Measurements from ENCODE around the gene APEX2.
"Not testable (repeated sequence)": the region's sequence is repeated elsewhere in the genome, so short reads cannot be mapped to it uniquely, and the experiment has no call there.

The APEX2 gene, protein sequence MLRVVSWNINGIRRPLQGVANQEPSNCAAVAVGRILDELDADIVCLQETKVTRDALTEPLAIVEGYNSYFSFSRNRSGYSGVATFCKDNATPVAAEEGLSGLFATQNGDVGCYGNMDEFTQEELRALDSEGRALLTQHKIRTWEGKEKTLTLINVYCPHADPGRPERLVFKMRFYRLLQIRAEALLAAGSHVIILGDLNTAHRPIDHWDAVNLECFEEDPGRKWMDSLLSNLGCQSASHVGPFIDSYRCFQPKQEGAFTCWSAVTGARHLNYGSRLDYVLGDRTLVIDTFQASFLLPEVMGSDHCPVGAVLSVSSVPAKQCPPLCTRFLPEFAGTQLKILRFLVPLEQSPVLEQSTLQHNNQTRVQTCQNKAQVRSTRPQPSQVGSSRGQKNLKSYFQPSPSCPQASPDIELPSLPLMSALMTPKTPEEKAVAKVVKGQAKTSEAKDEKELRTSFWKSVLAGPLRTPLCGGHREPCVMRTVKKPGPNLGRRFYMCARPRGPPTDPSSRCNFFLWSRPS

DNA sequence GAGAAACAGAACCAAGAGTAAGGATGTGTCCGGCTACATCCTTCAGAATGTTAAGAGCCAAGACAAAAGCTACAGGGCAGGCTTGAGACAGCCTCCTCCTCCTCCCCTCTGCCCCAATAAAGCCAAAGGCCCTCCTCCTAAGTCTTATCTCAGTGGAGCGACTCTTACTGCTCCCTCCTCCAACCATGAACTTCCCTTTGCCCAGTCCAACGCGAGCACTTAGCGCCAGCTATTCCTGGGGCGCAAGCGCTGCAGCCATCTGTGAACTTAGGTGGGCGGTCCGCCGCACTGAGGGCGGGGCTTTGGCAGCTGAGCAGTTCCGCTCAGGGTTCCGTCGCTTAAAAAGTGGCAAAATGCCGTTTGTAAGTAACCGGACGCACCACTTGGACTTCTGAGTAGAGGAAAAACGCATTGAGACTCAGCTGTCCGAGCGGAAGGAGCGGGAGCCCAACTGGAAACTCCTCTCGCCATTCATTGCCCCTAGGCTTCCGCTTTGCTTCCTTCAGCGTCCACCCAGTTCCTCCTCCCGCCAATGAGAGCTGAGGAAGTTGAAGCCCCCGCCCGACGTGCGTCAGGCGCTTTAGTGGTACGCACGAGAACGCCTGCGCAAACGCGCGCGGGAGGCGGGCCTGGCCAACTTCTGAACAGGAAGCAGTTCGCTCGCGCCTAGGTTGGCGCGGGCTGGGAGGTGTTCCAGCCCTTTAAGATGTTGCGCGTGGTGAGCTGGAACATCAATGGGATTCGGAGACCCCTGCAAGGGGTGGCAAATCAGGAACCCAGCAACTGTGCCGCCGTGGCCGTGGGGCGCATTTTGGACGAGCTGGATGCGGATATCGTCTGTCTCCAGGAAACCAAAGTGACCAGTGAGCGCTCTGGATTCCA, at the start of gene APEX2:
TSS of gene APEX2 (plus strand) at position 647 of the 882 bp plus-strand sequence. CDS start at position 707, 60 bp downstream.
- DNase-seq: peak; percentile 95

DNA sequence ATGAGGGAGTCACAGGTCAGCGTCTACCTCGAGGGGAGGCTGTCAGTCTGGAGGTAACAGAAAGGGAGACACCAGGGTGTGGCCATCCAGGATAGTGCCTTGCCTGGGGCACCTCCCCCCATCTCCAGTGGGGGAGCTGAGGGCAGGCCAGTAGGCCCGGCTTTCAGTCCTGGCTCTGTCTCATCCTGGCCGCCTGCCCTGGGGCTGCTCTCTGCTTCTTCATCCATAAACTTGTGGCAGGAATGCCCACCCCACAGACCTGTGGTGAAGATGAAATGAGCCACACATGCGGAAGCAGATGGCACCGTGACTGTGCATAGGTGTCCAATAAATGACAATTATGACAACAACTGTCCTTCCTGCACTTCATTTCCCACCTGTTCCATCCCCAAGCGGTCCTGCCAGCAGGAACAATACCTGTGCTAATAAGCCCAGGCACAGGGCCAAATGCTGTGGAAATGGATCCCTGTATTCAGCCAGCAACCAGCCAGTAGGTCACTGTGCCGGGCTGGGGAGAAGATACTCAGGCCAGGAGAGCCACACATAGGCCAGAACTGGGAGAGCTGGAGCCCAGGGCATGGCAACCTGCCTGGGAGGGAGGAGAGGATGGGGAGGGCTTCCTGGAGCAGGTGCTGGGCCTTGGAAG, 49.3 kb upstream of the APEX2 start:
- no peak for DNase-seq

DNA sequence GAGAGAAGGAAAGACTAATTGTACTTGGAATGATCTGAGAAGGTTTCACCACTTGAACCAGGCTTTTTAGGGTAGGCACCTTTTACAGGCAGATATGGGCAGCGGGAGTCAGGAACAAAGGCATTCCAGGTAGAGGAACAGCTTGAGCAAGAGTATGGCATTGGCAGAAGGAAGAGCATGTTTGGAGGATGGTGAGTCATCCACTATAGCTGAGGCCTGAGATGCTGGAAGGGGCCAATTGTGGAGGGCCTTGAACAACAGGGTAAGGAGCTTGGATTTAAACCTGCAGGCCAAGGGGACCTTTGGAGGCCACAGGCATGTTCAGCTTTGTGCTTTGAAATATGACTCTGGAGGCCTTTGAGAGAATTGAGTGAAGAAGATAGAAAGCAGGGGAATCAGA, 38.4 kb upstream of the APEX2 start:
- DNase-seq: no peak

DNA sequence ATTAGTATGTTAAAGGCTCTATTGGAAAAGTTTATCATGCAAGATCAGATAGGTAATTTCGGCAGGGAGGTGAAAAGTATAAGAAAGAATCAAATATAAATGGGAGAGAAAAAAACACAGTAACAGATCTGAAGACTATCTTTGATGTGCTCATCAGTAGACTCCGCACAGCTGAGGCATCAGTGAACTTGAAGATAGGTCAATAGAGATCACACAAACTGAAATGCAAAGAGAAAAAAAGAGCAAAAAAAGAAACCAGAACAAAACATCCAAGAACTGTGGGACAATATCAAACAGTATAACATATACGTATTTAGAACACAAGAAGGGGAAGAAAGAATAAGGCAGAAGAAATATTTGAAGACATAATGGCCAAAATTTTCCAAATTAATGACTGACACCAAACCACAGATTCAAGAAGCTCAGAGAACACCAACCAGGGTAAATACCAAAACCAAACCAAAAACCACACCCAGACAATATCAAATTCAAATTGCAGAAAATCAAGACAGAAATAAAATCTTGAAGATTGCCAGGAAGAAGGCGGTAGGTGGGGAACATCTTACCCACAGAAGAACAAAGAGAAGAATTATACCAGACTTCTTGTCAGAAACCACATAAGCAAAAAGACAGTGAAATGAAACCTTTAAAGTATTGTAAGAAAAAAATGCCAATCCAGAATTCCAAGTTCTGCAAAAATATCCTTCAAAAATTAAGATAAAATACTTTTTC, 35.2 kb upstream of the APEX2 start:
- no peak for DNase-seq

DNA sequence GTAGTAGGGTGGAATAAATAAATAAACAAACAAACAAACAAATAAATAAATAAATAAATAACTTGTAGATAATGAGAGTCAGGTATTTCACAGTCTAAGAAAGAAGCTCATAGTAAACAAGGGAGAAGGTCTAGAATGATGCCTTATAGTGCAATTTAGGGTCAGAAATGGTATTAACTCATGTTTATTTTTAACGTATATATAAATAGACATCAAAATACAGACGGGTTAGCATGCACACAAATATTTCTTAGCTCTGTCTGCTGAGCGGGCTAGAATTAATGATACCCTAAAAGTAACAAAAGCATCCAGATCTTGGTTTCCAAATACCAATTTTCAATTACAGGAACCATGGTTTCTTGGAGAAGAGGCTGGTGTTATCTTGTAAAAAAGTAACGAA, 22.8 kb upstream of the APEX2 start:
- no peak for DNase-seq

DNA sequence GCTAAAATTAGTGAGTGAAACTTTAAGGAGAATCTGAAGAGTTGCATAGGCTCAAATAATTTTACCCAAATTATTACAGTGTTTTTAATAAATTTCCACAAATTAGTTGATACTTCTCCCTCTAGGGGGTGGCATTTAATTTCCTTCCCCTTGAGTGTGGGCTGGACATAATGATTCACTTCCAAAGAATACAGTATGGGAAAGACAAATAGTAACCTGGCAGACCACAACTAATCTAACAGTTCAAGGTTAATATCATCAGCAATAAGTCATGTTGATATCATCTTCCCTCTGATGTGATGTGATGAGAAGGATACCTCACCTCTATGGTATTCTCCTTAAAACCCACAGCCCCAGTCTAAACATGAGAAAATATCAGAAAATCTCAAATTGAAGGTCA, 21.7 kb upstream of the APEX2 start:
- DNase-seq: no peak

DNA sequence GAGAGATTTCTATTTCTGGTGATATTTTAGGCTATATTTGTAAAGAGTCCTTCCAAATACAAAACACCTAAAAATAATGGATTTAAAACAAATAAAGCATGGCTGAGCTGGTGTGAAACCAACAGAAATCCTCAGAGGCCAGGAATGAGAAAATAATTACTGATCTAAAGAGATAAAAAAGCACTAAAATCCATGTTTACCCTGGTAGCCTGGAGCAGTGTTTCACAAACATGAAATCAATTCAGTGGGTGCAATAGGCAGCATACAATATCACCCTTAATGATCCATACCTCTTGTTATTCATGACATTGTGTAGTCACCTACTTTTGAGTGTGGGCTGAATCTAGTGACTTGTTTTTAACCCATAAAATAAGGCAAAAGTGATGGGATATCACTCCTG, 20.7 kb upstream of the APEX2 start:
- DNase-seq: no peak

DNA sequence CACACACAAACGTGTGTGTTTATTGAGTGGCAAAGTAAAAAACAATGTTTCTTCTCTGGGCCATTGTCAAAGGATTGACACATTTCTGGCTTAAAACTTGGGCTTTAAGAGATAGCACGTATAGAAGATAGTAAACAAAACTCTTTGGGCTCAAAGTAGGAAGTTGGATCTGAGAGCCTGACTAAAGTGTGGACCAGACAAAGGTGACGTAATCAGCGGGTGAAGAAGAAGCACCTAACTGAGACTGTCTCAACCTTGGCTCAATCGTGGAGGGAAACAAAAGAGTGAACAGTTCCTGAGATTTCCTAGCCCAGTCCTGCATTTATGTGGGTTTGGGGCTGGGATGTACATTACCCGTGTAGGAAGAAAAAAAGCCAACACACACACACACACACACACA, 19.8 kb upstream of the APEX2 start:
- DNase-seq: no peak

DNA sequence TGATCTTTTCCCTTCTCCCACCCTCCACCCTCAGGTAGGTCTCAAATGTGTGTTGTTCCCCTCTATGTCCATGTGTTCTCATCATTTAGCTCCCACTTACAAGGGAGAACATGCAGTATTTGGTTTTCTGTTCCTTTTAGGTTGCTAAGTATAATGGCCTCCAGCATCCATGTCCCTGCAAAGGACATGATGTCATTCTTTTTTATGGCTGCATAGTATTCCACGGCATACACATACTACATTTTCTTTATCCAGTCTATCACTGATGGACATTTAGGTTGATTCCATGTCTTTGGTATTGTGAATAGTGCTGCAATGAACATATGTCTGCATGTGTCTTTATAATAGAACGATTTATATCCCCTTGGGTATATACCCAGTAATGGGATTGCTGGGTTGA, 16.9 kb upstream of the APEX2 start:
- not testable (repeated sequence) for DNase-seq

DNA sequence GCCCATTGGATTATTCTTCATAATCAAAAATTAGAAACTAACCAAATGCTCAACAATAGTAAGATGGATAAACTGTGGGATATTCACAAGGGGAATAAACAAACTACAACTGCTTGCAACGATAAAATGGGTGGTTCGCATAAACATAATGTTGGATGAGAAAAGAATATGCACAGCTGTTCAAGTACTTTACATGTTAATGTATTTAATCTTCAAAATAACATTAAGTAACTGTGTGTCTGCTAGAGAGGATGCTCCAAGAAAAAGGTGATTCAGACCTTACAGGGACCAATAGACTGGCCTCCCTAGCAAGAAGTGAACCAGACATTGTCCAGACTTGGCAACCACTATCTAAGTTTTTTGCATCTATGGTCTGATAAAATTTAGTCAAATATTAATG, 8.5 kb upstream of the APEX2 start:
- DNase-seq: no peak

DNA sequence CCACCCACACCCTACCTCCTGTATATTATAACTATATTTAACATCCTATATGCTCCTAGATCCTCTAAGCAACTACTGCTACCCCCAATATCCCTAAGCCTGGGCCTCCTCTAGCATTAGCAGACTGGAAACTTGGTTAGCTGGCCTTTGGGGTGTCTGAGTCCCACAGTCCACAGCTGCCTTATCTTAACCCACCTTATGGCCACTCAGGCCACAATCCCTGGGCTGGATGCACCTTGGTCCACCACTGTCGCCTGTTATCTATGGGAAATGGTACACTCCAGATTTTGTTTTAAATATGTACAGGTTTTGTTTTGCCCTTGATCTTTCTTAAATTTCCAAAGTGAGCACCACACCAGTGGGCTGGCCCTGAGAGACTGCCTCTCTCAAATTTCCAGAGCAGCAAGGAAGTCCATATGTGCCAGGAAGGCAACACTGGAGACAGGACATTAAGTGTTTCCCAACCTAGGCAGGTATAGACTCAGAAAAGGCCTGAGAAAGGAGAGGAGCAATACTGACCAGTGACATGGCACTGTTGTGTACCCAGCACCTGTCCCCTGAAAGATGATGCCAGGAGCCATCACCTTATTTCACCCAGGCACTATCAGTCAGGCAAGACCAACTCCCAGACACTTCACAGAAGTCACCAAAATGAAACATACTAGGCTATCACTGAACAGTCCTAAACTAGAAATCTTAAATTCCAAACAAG, 7.1 kb upstream of the APEX2 start:
- no peak for DNase-seq

DNA sequence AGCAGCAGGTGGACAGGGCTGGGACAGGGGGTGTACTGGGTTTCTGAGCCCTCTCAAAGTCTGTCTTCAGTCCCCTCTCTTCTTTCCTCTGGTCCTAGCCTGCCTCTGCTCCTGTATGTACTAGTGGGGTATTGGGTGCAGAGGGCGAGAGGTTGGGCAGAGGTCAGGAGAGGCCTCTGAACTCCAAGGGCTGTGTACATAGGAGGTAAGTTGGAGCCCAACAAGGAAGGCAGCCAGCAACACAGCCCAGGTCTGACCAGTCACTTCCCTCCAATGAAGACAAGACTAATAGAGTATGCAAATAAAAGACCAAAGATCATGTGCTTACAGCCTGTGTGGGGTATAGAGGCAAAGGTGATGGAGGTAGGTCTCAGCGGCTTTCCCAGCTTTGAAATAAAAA, 6.1 kb upstream of the APEX2 start, which contains the start of gene PFKFB1:
TSS of gene PFKFB1 (minus strand) at position 90 of the 400 bp plus-strand sequence. CDS start 181 bp downstream, outside the sequence.
- no peak for DNase-seq

DNA sequence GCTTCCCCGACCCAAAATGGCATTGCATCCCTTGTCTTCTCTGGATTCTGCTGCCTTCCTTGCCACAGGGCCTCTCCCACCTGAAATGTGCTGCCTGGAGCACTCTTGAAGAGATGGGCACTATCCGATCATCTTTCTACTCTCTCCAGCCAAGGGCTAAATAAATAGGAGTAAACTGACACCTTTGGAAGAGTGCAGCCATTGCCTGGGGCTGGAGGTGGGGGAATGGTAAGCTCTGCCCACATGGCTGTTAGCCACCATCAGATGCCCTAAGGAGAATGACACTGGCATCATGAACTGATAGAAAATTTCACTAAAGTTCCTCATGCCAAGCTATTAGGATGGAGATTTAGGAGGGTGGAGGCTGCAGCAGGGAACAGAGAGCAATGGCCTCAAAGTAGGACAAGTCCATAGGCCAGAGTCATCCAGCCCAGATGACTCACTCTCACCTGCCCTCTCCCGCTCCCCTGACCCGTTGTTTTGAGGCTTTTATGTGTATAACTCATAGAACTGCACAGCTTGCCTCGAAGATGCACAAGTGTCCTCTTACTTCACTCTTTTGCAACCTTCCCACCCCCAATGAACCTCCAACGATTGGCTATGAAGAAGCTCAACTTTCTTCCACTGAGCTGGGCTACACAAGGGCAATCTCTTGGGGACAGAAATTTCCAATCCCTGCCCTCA, 5.4 kb upstream of the APEX2 start:
- DNase-seq: no peak

DNA sequence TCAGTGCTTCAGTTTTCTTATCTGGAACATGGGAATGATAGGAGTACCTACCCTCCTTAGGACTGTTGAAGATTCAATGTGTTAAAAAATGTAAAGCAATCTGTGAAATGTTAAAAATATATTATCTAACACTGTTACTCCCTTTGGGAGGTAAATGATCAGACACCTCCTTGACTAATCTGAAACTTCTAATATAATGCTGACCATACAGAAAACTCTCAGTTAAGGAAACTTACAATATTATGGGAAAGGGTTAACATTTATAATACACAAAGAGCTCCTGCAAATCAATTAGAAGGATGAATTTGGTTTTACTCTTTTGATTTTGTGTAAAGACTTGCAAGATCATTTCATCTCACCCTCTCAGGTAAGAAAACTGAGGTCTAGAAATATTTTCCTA, 4.5 kb upstream of the APEX2 start:
- DNase-seq: no peak

DNA sequence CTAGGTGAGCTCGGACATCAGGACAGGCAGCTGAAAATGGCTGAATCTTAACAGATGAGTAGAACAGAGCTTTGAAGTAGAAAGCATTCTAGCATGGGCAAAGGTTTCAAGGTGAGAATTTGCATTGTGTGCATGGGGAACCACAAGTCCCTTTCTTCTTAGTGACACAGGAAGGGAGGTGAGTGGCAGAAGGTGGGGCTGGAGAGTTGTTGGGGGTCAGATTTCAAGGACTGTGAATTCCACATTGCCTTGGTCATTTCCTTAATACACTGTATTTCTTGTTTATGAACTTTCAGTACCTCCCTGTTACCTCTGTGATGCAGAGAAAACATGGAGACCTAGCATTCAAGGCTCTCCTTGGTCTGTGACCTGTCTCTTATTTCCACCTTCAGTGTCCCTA, 4.1 kb downstream of the APEX2 start:
- no peak for DNase-seq

DNA sequence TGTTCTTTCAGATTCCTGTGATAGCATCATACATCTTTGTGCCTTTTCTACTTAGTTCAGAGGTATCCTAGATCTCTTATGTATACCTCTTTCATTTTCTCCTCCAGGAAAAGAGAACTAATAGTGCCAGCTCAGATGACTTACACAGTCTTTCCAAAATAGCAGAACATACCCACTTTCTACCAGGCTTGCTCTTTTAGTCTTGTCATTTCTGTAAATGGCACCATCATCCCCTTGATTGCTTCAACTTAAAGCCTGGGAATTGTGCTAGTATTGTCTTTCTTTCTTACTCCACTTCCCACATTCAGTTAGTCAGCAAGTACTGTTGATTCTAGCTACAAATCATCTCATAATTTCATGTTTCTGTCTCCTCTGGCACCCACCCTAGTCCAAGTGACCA, 5.1 kb downstream of the APEX2 start:
- DNase-seq: no peak

DNA sequence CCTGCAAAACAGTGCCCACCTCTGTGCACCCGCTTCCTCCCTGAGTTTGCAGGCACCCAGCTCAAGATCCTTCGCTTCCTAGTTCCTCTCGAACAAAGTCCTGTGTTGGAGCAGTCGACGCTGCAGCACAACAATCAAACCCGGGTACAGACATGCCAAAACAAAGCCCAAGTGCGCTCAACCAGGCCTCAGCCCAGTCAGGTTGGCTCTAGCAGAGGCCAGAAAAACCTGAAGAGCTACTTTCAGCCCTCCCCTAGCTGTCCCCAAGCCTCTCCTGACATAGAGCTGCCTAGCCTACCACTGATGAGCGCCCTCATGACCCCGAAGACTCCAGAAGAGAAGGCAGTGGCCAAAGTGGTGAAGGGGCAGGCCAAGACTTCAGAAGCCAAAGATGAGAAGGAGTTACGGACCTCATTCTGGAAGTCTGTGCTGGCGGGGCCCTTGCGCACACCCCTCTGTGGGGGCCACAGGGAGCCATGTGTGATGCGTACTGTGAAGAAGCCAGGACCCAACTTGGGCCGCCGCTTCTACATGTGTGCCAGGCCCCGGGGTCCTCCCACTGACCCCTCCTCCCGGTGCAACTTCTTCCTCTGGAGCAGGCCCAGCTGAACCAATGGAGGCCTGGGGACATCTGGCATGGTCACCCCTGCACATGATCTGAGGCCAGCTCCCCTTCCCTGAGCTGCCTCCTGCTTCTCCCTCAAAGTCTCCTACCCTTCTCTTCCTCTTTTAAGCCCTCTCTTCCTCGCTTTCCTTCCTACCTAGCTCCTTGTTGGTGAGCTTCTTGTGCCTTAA, 6.9 kb downstream of the APEX2 start:
- no peak for DNase-seq

DNA sequence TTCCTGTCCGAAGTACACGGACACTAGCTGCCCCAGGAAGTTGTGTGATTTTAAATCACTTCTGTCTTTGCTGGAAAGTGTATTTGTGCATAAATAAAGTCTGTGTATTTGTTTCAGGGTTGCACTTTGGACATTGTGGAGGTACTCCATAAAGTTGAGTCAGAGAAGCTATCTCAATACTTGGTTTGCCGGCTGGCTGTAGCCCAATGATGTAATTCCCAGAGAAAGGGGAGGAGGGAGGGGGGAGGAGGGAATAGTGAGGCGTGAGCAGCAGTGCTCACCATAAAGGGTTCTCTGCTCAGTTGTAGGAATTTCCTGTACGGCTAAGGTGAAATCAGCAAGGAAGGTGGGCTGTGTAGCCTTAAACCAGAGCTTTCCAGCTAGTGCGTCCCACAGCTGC, 7.5 kb downstream of the APEX2 start:
- no peak for DNase-seq

DNA sequence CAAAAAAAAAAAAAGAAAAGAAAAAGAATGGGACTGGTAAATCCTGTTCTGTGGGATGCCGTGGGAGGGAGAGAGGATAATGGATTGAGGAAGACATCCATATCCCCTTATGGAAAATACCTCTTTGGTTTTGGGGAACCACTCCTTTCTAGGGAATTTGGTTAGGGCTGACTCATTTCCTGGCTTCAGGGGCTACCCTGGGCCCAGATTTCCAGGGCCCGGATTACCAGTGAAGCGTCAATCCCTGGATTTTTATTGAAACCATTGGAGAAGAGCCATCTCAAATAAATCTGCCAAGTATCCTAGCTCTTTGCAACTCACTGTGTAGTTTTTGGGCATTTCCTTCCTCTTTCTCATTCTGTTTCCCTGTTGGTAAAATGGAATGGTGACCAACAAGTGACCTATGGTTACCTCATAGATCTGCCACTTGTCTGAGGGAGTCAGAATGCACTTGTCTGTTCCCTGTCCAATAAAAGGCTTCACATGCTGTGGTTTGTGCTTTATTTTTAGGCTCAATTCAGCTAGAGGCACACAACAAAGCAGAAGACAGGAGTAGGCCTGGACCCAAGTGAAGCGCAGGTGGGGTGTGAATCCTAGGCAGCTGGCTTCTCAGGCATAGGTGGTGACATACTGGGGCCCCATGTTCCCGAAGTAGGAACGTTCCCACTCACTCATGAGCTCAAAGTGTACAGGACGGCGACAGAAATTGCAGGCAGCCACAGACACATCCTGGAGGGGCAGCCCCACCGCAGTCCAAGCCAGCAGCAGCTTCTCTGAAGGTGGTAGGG, 8.6 kb downstream of the APEX2 start:
- DNase-seq: no peak

DNA sequence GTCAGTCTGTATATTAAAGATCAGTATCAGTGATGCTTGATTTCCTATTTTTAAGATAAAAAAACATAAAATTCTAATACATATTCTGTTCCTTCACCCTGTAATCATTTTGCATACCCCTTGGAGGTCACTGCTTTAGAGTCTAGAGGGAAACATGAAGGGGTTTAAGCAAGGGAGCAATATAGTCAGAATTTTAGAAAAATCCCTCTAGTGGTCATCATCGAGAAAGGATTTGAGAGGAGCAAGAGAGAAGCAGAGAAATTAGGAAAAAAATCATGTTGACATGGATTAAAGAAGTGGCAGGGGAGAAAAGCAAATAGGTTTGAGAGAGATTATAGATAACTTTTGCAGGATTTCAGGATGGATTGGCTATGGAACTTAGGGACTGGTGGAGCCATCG, 11.1 kb downstream of the APEX2 start:
- no peak for DNase-seq
